Measurements from ENCODE around the gene ATP8A2.

Gene ATP8A2

GRCh38 chr13:26051657-26052311, 680.0 kb downstream of the ATP8A2 start, which contains the start of gene SHISA2:
Gene SHISA2, minus strand, starts transcription at chr13:26052016. Its CDS starts 1,041 bp downstream, at chr13:26050975.
- TF ChIP-seq CTCF (IDR thresholded peaks at IDR 0.05; ENCODE audit: low read length, missing control alignments): no peak
- H3K4me3 ChIP-seq (replicated peaks; ENCODE audit: low read depth, low read length): peak within 1 kb of the TSS; percentile 39
- peak; percentile 57 for DNase-seq (ENCODE audit: low read depth)

GRCh38 chr13:26052337-26052736, 680.6 kb downstream of the ATP8A2 start:
- DNase-seq (ENCODE audit: low read depth): no peak
- H3K4me3 ChIP-seq (replicated peaks; ENCODE audit: low read depth, low read length): peak overlapping the region; percentile 28
- TF ChIP-seq CTCF (IDR thresholded peaks at IDR 0.05; ENCODE audit: low read length, missing control alignments): no peak

GRCh38 chr13:26053418-26053980, 681.7 kb downstream of the ATP8A2 start:
- no peak for DNase-seq (ENCODE audit: low read depth)
- no peak overlapping the region for H3K4me3 ChIP-seq (replicated peaks; ENCODE audit: low read depth, low read length)
- no peak for TF ChIP-seq CTCF (IDR thresholded peaks at IDR 0.05; ENCODE audit: low read length, missing control alignments)

GRCh38 chr13:26054896-26055295, 683.1 kb downstream of the ATP8A2 start:
- no peak for TF ChIP-seq CTCF (IDR thresholded peaks at IDR 0.05; ENCODE audit: low read length, missing control alignments)
- H3K4me3 ChIP-seq (replicated peaks; ENCODE audit: low read depth, low read length): no peak overlapping the region
- no peak for DNase-seq (ENCODE audit: low read depth)

- TF ChIP-seq CTCF (IDR thresholded peaks at IDR 0.05; ENCODE audit: low read length, missing control alignments): no peak
- no peak overlapping the region for H3K4me3 ChIP-seq (replicated peaks; ENCODE audit: low read depth, low read length)
- no peak for DNase-seq (ENCODE audit: low read depth)
These were observed 686.9 kb downstream of the ATP8A2 start for GRCh38 chr13:26058704-26059103.

GRCh38 chr13:26060357-26060756, 688.6 kb downstream of the ATP8A2 start:
- no peak for DNase-seq (ENCODE audit: low read depth)
- H3K4me3 ChIP-seq (replicated peaks; ENCODE audit: low read depth, low read length): no peak overlapping the region
- TF ChIP-seq CTCF (IDR thresholded peaks at IDR 0.05; ENCODE audit: low read length, missing control alignments): no peak

- TF ChIP-seq CTCF (IDR thresholded peaks at IDR 0.05; ENCODE audit: low read length, missing control alignments): no peak
These were observed 689.5 kb downstream of the ATP8A2 start for GRCh38 chr13:26061256-26061655.

More at GRCh38 chr13:26061256-26061655, 689.5 kb downstream of the ATP8A2 start:
- no peak overlapping the region for H3K4me3 ChIP-seq (replicated peaks; ENCODE audit: low read depth, low read length)
- no peak for DNase-seq (ENCODE audit: low read depth)
